K562 (cell line): ENCODE data around the gene CLDN14.

Experiments
- CBX2 ChIP-seq: fragments of 200-600 bp; sonication (generic); IDR thresholded peaks from one replicate; pipeline ENCODE4 v1.6.1; 2012; ENCODE audit warnings: mild to moderate bottlenecking, low read length, inconsistent platforms; ENCODE audit not compliant: insufficient read depth, poor library complexity, severe bottlenecking
- EP300 ChIP-seq: IDR thresholded peaks from 2 replicates; pipeline ENCODE4 v1.6.1; 2012; ENCODE audit warnings: low read length, improper control_type of control experiment
- TF ChIP-seq, protein P1 (sequence below): sonication (generic); formaldehyde crosslinking; IDR thresholded peaks from 2 replicates; pipeline ENCODE4 v1.8.1; 2023; ENCODE audit warnings: mild to moderate bottlenecking, missing genetic modification reagents
- TF ChIP-seq, protein P2 (sequence below), 3 experiments: IDR thresholded peaks in 2 of 3; conservative IDR thresholded peaks in 1 of 3; 2 replicates each; pipeline ENCODE4 v1.5.1; 2011 to 2012; ENCODE audit warnings: low read length in 3 of 3, mild to moderate bottlenecking in 3 of 3, control low read depth in 2 of 3, improper control_type of control experiment in 1 of 3, inconsistent platforms in 1 of 3, low read depth in 1 of 3, mixed read lengths in 1 of 3, moderate library complexity in 1 of 3; ENCODE audit not compliant: insufficient read depth in 2 of 3

DNA sequence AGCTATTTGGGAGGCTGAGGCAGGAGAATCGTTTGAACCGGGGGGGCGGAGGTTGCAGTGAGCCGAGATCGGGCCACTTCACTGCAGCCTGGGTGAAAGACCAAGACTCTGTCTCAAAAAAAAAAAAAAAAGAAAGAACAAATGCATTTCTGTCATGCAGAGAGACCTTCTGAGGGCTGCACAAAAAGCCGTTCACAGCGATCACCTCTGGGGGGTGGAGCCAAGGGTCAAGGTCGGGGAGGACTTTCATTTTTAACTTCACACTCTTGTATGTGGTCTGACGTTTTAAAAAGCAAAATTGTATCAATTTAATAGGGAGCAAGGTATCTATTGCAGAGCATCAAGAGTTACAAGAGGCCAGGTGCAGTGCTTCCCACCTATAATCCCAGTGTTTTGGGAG is 26.6 kb upstream of the CLDN14 start:
- TF ChIP-seq CBX2 (no peak), EP300 (no peak)
- TF ChIP-seq, protein P1, sequence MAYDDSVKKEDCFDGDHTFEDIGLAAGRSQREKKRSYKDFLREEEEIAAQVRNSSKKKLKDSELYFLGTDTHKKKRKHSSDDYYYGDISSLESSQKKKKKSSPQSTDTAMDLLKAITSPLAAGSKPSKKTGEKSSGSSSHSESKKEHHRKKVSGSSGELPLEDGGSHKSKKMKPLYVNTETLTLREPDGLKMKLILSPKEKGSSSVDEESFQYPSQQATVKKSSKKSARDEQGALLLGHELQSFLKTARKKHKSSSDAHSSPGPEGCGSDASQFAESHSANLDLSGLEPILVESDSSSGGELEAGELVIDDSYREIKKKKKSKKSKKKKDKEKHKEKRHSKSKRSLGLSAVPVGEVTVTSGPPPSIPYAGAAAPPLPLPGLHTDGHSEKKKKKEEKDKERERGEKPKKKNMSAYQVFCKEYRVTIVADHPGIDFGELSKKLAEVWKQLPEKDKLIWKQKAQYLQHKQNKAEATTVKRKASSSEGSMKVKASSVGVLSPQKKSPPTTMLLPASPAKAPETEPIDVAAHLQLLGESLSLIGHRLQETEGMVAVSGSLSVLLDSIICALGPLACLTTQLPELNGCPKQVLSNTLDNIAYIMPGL (CRISPR knock-in tag), result no peak
- TF ChIP-seq, protein P2, sequence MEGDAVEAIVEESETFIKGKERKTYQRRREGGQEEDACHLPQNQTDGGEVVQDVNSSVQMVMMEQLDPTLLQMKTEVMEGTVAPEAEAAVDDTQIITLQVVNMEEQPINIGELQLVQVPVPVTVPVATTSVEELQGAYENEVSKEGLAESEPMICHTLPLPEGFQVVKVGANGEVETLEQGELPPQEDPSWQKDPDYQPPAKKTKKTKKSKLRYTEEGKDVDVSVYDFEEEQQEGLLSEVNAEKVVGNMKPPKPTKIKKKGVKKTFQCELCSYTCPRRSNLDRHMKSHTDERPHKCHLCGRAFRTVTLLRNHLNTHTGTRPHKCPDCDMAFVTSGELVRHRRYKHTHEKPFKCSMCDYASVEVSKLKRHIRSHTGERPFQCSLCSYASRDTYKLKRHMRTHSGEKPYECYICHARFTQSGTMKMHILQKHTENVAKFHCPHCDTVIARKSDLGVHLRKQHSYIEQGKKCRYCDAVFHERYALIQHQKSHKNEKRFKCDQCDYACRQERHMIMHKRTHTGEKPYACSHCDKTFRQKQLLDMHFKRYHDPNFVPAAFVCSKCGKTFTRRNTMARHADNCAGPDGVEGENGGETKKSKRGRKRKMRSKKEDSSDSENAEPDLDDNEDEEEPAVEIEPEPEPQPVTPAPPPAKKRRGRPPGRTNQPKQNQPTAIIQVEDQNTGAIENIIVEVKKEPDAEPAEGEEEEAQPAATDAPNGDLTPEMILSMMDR (IDR thresholded peaks at IDR 0.05 in 2 of 3, conservative IDR thresholded peaks at IDR 0.05 in 1 of 3; ENCODE audit: insufficient read depth in 2 of 3, low read depth in 1 of 3, low read length in 3 of 3), result no peak
